ENCODE measurements around the gene CDH12.

DNA sequence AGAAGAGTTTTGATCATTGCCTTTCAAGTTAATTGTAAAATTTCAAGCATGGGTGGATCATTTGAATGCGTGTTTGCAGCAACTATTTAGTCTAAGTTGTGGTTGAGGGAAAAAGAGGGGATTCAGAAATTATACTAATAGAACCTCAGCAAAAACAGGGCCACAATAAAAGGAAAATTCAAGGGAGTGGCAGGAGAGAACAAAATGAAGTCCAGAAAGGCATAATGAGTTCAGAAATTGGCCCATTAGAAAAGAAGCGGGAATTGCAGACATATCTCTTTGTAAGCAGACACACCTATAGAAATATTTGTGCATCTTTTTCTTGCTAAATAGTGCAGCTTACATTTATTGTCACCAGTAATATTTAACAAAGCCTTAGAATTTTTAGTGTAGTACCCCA lies 960.0 kb downstream of the CDH12 start:
- TF ChIP-seq, protein P1, sequence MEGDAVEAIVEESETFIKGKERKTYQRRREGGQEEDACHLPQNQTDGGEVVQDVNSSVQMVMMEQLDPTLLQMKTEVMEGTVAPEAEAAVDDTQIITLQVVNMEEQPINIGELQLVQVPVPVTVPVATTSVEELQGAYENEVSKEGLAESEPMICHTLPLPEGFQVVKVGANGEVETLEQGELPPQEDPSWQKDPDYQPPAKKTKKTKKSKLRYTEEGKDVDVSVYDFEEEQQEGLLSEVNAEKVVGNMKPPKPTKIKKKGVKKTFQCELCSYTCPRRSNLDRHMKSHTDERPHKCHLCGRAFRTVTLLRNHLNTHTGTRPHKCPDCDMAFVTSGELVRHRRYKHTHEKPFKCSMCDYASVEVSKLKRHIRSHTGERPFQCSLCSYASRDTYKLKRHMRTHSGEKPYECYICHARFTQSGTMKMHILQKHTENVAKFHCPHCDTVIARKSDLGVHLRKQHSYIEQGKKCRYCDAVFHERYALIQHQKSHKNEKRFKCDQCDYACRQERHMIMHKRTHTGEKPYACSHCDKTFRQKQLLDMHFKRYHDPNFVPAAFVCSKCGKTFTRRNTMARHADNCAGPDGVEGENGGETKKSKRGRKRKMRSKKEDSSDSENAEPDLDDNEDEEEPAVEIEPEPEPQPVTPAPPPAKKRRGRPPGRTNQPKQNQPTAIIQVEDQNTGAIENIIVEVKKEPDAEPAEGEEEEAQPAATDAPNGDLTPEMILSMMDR (IDR thresholded peaks at IDR 0.05), result no peak
- no peak for TF ChIP-seq POLR2A (IDR thresholded peaks at IDR 0.05)

Data from lower leg skin (tissue), 3 donors.